ENCODE measurements around the gene BCL7A.

DNA sequence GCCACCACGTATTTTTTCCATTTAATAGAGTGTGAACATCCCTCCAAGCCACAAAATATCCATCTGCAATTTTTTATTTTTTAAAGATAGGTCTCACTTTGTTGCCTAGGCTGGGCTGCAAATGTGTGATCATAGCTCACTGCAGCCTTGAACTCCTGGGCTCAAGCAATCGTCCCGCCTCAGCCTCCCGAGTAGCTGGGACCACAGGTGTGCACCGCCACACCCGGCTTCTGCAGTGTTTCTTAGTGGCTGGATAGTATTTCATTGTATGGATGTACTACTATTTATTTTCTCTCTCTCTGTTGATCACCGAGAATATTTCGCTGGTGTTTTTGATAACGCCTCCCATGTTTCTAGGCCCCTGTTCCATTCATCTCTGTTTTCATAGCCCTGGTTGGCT, 74.3 kb downstream of the BCL7A start:
- TF ChIP-seq, protein P1, sequence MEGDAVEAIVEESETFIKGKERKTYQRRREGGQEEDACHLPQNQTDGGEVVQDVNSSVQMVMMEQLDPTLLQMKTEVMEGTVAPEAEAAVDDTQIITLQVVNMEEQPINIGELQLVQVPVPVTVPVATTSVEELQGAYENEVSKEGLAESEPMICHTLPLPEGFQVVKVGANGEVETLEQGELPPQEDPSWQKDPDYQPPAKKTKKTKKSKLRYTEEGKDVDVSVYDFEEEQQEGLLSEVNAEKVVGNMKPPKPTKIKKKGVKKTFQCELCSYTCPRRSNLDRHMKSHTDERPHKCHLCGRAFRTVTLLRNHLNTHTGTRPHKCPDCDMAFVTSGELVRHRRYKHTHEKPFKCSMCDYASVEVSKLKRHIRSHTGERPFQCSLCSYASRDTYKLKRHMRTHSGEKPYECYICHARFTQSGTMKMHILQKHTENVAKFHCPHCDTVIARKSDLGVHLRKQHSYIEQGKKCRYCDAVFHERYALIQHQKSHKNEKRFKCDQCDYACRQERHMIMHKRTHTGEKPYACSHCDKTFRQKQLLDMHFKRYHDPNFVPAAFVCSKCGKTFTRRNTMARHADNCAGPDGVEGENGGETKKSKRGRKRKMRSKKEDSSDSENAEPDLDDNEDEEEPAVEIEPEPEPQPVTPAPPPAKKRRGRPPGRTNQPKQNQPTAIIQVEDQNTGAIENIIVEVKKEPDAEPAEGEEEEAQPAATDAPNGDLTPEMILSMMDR (IDR thresholded peaks at IDR 0.05), result no peak
- TF ChIP-seq ZFX (IDR thresholded peaks at IDR 0.05; ENCODE audit: borderline replicate concordance), result no peak
